Heart right ventricle (tissue), 16 donors: ENCODE data around the gene VTI1A. TPM values are rescaled to one million over a fixed set of nuclear protein-coding genes. Genes with fewer than 3 reads are reported as not detected.

Experiments used
- ATAC-seq, 8 donors: fragments of 200-7000 bp; cut with Tn5 transposase; one replicate each; pipeline ENCODE4 v1.9.1; 2020; ENCODE audit warnings: mild to moderate bottlenecking in 8 of 8, moderate library complexity in 8 of 8, moderate number of reproducible peaks in 1 of 8
- DNase-seq, 2 donors: peaks; one replicate each; pipeline ENCODE4 v3.0.0-alpha.2; 2020
- H3K27ac ChIP-seq, 10 donors: fragments of 200-600 bp; sonication (generic) in 2 of 10; one replicate each; pipeline versions ENCODE4 v1.5.0 to v1.8.0; 2020 to 2022; ENCODE audit warnings: mild to moderate bottlenecking in 3 of 10
- H3K27me3 ChIP-seq, 7 donors: fragments of 200-600 bp; one replicate each; pipeline ENCODE4 v1.8.0; 2021 to 2022; ENCODE audit warnings: mild to moderate bottlenecking in 2 of 7
- H3K36me3 ChIP-seq, 9 donors: fragments of 200-600 bp; sonication (generic) in 1 of 9; one replicate each; pipeline versions ENCODE4 v1.5.0 to v1.8.0; 2020 to 2022; ENCODE audit warnings: mild to moderate bottlenecking in 2 of 9
- H3K4me1 ChIP-seq, 9 donors: fragments of 200-600 bp; sonication (generic) in 1 of 9; one replicate each; pipeline versions ENCODE4 v1.5.0 to v1.8.0; 2020 to 2022; ENCODE audit warnings: mild to moderate bottlenecking in 4 of 9
- H3K4me3 ChIP-seq, 10 donors: fragments of 200-600 bp; sonication (generic) in 2 of 10; one replicate each; pipeline versions ENCODE4 v1.5.0 to v1.8.0; 2020 to 2022; ENCODE audit warnings: mild to moderate bottlenecking in 7 of 10, moderate library complexity in 2 of 10
- H3K9me3 ChIP-seq, 11 donors: fragments of 200-600 bp in 10 of 11; sonication (generic) in 2 of 11; one replicate each; pipeline versions ENCODE4 v1.5.0 to v1.8.0; 2013 to 2022; ENCODE audit warnings: mild to moderate bottlenecking in 2 of 11, control low read depth in 1 of 11, moderate library complexity in 1 of 11
- WGBS, 2 donors: extraction: QIAGEN DNeasy Blood & Tissue Kit; methylation state at CpG; one replicate each; pipeline ENCODE4 v1.1.7; 2013; ENCODE audit warnings: inconsistent platforms in 1 of 2; 5-methylcytosine and 5-hydroxymethylcytosine counted together
- intact Hi-C, 10 donors: fragments of 100-400 bp; cut with DNase I; formaldehyde crosslinking; loops; one replicate each; pipeline versions ENCODE4 v1.11.1 to v1.14.2; 2022
- polyA plus RNA-seq, 2 donors: library from polyadenylated mRNA; stranded (reverse); fragments of 200-250 nt; gene quantifications; one replicate each; pipeline ENCODE4 v1.2.3, GENCODE V29; 2013
- total RNA-seq, 10 donors: library from RNA; stranded (reverse); fragmentation: NEBNext Ultra II Directional in 3 of 10; extraction: Animal tissue kit (Norgen Biotek cat#: 25700) in 3 of 10; gene quantifications; one replicate each; pipeline versions ENCODE4 v1.2.1 to v1.2.4, GENCODE V29; 2021 to 2023
- TF ChIP-seq, protein P1 (sequence below), 9 donors: fragments of 200-600 bp; sonication (generic) in 2 of 9; IDR thresholded peaks; one replicate each; pipeline versions ENCODE4 v1.5.0 to v1.8.0; 2021 to 2022; ENCODE audit warnings: antibody characterized with exemption in 9 of 9, mild to moderate bottlenecking in 5 of 9, moderate library complexity in 1 of 9
- donor health status: Arrhythmogenic right ventricular cardiomyopathy.
- donor health status: ischemic (EF 13 %, LVEDD 7.1; RV severe dilation, severe dysfunction).
- donor health status: healthy with polysubstance abuse.
- donor health status: DM: no; HTN: yes; CAD: no.
- donor health status: DM: no; HTN: no; CAD: no.
- donor health status: ischemic (EF 25% LVEDD 6.9; RV normal size, moderate dysfunction).
- donor health status: ischemic (EF 25% LVEDD 5.7; RV mildly dilated, moderate dysfunction).
- donor health status: healthy.
- donor health status: DM: yes; HTN: yes; CAD: no.
- donor health status: Ischemic cardiomyopathy.
- donor health status: ischemic (EF 35%, LVEDD 5.7; RV mildly dilated, moderate dysfunction).
- donor health status: nonischemic (EF 11% LVEDD 7.7; RV severe dilation, severe dysfunction).
- donor health status: DM: yes; HTN: yes; CAD: no.
- donor health status: PGD.
- donor health status: ischemic (EF 29% LVEDD 5.4; RV normal size, mild dysfunction).
- donor health status: nonischemic (EF 23%, LVEDD 6.1; RV moderate dilation, normal function).

Gene VTI1A
- total and polyA plus RNA-seq, 12 donors = 6.2 to 24.5 (median 20.6) TPM

DNA sequence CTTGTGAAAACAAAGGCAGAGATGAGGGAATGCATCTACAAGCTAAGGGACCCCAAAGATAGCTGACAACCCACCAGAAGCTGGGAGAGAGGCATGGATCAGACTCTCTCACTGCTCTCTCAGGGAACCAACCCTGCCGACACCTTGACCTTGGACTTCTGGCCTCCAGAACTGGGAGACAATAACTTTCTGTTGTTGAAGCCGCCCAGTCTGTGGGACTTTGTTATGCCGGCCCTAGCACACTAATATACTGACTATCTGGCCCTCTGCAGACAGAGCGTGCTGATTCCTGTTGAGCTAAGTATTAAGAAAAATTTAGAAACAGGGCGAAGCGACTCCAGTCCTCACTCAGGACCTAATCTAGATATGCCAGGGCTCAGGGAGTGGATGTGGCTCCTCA is 358.7 kb downstream of the VTI1A start:
- no peaks in the 10 kb centered on the region for H3K4me1 ChIP-seq
- H3K27me3 ChIP-seq = no peaks in the 10 kb centered on the region
- 95 to 98% methylated on average over 6 of the region's 6 CpGs for WGBS, 2 donors
- intact Hi-C loops = no loop called here
- ATAC-seq (no peak), DNase-seq (no peak)
- H3K36me3 ChIP-seq = no peaks in the 10 kb centered on the region
- no peak overlapping the region for H3K27ac ChIP-seq
- H3K4me3 ChIP-seq = no peak overlapping the region
- H3K9me3 ChIP-seq = no peaks in the 10 kb centered on the region
- TF ChIP-seq, protein P1, sequence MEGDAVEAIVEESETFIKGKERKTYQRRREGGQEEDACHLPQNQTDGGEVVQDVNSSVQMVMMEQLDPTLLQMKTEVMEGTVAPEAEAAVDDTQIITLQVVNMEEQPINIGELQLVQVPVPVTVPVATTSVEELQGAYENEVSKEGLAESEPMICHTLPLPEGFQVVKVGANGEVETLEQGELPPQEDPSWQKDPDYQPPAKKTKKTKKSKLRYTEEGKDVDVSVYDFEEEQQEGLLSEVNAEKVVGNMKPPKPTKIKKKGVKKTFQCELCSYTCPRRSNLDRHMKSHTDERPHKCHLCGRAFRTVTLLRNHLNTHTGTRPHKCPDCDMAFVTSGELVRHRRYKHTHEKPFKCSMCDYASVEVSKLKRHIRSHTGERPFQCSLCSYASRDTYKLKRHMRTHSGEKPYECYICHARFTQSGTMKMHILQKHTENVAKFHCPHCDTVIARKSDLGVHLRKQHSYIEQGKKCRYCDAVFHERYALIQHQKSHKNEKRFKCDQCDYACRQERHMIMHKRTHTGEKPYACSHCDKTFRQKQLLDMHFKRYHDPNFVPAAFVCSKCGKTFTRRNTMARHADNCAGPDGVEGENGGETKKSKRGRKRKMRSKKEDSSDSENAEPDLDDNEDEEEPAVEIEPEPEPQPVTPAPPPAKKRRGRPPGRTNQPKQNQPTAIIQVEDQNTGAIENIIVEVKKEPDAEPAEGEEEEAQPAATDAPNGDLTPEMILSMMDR (IDR thresholded peaks at IDR 0.05) = no peak

DNA sequence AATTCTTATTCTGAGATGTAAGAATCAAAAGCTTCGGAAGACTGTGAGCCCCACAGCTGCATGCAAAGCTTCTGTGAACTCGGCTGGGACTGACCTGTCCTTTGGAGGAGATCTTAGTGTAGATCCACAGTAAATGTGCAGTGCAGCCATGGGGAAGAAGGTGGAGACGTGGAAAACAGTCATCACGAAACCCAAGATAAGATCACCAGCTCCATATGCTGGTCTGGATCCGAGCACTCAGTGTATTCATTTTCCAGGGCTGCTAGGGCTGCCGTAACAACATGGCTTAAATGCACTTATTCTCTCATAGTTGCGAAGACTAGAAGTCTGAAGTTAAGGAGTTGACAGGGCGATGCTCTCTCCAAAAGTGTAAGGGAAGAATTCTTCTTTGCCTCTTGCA is 360.0 kb downstream of the VTI1A start:
- intact Hi-C loops = no loop called here
- DNase-seq (no peak), ATAC-seq (no peak)
- Histone ChIP-seq H3K4me3 (no peak overlapping the region), H3K36me3 (no peaks in the 10 kb centered on the region), H3K4me1 (peaks cover 0 to 4% (median 0%) of the 10 kb centered on the region in 9 donors), H3K9me3 (no peaks in the 10 kb centered on the region), H3K27ac (no peak overlapping the region), H3K27me3 (no peaks in the 10 kb centered on the region)
- TF ChIP-seq, protein P1 (IDR thresholded peaks at IDR 0.05) = no peak
- WGBS, 2 donors = 93 to 98% methylated on average over 8 of the region's 8 CpGs

DNA sequence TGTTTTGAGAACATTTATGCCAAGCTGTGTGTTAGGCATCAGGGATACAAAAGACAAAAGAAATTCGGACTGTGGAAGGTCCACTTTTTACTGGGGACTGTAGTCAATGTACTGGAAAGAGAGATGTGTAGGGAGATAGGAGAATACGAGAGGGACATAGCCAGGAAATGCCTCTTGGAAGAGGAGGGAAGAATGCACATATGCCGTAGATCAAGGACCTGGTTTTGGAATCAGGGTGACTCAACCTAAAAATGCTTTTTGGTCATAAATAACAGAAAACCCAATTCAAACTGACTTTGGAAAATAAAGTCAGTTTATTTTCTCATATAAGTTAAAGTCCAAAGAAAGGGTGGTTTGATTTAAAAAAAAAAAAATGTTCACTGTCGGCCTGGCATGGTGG is 362.7 kb downstream of the VTI1A start:
- TF ChIP-seq, protein P1 (IDR thresholded peaks at IDR 0.05) = no peak
- ATAC-seq (no peak), DNase-seq (no peak)
- Histone ChIP-seq H3K9me3 (no peaks in the 10 kb centered on the region), H3K4me1 (peaks cover 0 to 14% (median 0%) of the 10 kb centered on the region in 9 donors), H3K4me3 (no peak overlapping the region), H3K27ac (no peak overlapping the region), H3K27me3 (no peaks in the 10 kb centered on the region), H3K36me3 (no peaks in the 10 kb centered on the region)
- 93 to 98% methylated on average over 4 of the region's 4 CpGs for WGBS, 2 donors
- intact Hi-C loops = no loop called here

DNA sequence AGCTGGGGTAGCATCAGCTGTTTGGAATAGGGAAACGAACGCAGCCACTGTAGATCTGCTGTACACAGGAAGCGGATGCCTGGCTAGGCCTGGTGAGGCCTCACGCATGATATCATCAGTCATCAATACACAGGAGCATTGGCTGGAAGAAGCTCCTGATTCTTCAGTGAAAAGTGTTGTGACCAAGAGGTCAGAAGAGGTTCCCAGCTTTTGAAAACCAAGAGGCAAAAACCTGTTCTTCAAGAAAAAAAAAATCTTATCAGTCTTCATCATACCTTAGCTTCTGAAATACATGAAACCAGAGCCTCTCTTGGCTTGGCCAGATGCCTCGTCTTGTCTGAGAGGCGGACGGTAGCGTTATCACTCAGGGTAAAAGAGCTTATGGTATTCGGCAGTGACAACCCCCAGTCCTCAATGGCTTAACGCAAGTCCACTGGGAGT is 363.7 kb downstream of the VTI1A start:
- Histone ChIP-seq H3K4me3 (no peak overlapping the region), H3K27me3 (no peaks in the 10 kb centered on the region), H3K4me1 (peaks cover 0 to 20% (median 0%) of the 10 kb centered on the region in 9 donors), H3K9me3 (no peaks in the 10 kb centered on the region), H3K27ac (no peak overlapping the region), H3K36me3 (peaks cover 0 to 4% (median 0%) of the 10 kb centered on the region in 9 donors)
- intact Hi-C loops = no loop called here
- no peak for DNase-seq
- ATAC-seq = no peak
- WGBS, 2 donors = 91 to 94% methylated on average over 10 of the region's 10 CpGs
- TF ChIP-seq, protein P1 (IDR thresholded peaks at IDR 0.05) = no peak
